SH-SY5Y (cell line): Measurements from ENCODE around the gene EEPD1.

Experiments used
- GATA2 ChIP-seq: IDR thresholded peaks from 2 replicates; pipeline ENCODE4 v1.6.1; 2011; ENCODE audit warnings: mild to moderate bottlenecking, low read depth, low read length
- GATA3 ChIP-seq: IDR thresholded peaks from 2 replicates; pipeline ENCODE4 v1.6.1; 2011; ENCODE audit warnings: low read depth, mild to moderate bottlenecking, low read length, moderate library complexity

The EEPD1 gene

DNA sequence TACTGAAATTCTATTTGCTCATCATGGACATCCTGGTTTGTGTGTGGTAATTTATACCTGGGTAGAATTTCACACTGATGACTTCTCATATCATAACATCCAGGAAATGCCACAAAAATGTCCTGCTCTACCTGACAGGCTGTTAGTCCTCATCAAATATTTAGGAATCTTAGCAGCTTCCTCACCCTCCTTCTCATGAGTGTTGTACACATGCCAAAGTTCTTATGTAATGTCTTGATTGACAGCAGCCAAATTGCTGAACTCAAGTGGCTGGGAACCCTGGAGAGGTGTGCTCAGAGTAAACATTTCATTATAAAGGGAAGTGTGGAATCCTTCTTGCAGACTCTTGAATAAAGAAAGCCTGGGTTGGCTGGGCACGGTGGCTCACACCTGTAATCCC is 8.9 kb downstream of the EEPD1 start:
- TF ChIP-seq GATA2, result no peak
- no peak for TF ChIP-seq GATA3

DNA sequence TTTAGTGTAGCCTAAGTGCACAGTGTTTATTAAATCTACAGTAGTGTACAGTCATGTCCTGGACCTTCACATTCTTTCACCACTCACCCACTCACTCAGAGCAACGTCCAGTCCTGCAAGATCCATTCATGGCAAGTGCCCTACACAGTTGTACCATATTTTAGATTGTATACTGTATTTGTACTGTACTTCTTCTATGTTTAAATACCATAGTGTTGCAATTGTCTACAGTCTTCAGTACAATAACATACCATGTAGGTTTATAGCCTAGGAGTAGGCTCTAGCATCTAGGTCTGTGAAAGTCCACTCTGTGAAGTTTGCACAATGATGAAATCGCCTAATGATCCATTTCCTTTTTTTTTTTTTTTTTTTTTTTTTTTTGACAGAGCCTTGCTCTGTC is 12.0 kb downstream of the EEPD1 start:
- TF ChIP-seq GATA2 (no peak), GATA3 (no peak)

DNA sequence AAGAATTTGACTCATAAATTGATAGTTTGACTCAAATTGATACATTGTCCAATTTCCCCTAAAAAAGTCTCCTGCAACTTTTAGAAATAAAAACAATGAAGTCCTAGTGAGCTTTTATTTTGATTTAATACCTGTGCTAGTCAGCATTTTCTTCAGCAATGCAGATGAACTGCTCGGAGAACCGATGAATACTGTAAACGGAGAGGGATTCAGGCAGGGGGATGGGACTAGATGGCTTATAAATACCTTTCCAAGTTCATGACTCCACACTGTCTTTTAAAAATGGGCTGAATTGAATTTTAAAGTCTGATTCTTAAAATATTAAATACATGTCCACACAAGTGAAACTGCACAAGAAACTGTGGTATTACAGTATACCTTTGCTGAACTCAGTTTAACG is 12.7 kb downstream of the EEPD1 start:
- TF ChIP-seq GATA3 (no peak), GATA2 (no peak)

DNA sequence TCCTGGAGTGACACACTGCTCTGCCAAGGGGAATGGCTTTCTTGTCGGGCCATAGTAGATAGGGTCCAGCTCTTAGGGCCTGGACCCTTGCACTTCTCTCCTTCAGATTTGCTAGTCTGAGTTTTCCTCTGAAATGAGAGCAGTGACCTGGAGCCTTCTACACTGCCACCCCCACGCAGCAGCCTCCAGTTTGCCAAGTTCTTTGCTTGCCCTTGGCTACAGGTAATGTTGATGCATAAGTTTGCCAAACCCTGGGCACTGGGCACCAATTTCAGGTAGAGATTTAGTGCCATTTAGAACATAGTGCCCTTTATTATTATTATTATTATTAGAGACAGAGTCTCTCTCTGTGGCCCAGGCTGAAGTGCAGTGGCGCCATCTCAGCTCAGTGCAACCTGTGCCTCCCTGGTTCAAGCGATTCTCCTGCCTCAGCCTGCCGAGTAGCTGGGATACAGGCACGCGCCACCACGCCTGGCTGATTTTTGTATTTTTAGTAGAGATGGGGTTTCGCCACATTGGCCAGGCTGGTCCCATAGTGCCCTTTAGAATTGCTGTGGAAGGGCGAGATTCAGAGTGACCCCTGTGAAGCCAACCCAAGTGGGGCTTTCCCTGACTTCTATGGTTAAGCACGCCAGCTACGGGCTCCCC is 14.5 kb downstream of the EEPD1 start:
- TF ChIP-seq GATA2, result no peak
- TF ChIP-seq GATA3, result no peak

DNA sequence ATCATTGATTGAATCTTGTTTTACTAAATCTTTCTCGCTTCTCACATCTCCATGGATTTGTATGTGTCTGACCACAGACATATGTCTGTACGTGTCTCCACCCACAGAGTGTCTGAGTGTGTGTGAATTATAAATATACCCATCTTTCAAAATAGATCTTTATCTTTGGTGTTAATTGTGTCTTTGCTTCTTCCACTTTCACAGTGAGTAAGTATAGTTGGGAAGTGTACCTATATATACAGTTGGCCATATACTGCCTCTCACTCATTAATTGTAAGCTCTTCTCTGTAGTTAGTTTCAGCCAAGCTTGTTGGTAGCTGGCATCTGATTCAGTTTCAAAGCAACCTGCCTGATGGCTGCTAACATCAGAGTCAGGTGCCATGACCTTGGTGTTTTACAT is 18.4 kb downstream of the EEPD1 start:
- TF ChIP-seq GATA3 (0 out of 2 replicates have a peak, but pooled peaks have one; percentile 40), GATA2 (no peak)

DNA sequence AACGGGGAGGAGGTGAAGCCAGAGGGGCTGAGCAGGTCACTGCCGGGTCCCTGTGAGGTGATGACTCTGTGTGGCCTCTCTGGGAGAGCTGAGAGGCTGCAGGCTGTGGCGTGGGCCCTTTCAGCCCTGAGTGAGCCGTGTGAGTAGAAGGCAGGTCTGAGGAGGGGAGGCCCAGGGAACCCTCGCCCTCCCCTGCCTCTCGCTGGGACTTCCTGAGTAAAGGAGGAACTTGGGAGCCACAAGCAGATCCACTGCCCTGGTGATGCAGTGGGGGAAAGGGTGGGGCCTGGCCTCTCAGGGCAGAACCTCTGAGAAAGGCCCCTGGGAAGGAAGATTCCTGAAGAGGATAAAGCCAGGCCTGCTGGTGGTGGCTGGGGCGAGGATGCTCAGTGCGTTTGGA is 22.8 kb downstream of the EEPD1 start:
- TF ChIP-seq GATA2, result no peak
- TF ChIP-seq GATA3, result no peak

DNA sequence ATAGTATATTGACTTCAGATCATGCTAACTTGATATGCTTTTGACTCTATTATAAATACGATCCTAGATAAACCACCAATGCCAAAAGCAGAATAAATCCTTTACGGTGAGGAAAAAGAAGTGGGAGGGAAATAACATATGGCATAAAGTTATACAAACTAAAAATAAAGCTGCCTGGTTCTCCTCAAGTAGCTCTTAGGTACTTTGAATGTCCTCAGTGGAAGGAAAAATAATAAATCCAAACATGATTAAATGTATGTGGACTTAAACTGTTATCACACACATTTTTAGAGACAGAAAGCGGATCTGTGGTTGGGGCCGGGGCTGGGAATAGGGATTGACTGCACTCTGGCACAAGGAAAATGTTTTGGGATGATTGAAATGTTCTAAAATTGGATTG is 23.6 kb downstream of the EEPD1 start:
- TF ChIP-seq GATA2, result no peak
- no peak for TF ChIP-seq GATA3

DNA sequence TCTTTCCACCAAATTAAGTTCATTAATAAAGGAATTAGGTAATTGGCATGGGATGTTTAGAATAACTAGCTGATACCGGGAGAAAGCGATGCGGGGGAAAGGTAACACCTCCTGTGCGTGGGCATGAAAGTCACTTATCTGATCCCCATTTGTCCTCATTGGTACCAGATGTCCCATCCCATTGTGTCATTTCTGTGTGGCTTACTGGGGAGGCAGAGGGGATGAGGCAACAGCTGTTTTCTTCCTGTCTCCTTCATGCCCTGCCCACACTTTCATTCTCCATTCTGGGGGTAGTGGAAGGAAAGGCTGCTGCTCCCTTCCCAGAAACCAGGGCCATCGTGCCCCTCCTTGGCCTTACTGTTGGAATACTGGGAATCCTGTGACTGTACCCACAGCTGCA is 27.1 kb downstream of the EEPD1 start:
- TF ChIP-seq GATA2, result peak; percentile 66; the same call in 1 of the 2 replicates
- TF ChIP-seq GATA3, result no peak

DNA sequence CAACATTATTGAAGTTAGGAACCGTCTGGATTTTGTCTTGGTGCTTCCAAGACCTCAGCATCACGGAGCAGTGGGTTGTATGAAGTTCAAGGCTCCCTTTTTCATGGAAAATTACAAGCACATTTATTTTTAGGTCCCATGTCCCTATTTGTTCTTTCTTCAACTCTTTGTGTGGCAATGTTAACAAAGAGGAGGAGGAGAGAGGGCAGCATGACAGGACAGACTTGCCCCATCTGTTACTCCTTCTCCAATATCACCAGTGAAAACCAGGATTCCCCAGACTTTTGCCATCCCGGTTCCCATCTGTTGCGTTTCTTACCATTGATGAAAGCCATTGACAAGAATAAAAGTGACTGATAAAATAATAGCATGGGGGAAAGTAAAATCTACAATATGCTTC is 28.6 kb downstream of the EEPD1 start:
- TF ChIP-seq GATA2 (no peak), GATA3 (no peak)

DNA sequence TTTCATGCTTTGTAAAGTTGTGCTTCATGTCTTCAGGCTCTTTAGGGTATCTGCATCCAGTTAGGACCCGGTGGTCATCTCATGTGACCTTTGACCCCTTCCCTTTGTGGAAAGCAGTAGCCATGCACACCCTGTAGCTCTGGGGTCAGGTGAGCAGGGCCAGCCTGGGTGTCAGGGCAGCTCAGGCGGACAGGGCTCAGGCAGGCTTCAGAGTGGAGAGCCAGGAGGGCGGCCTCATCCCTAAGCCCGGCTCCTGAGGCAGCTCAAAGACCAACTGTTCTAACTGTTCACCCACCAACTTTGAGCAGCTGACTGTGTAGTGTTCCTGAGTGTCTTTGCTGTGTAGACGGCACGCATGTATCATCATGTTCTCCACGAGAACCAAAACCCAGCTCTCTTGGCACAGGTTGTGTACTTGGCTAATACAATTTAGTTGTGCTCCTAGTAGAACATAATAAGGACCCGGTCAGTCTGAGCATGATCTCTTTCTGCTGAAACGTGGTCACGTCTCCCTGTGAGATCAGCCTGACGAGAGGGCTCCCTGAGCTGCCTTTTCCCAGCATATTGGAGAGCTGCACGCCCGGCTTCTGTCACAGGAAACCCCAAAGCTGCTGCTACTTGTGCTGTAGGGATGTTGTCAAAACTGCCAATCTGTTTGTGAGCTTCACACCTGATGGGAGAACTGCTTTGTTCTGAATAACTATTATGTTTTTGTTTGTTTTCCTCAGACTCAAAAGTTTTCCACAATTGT is 30.0 kb downstream of the EEPD1 start:
- no peak for TF ChIP-seq GATA3
- no peak for TF ChIP-seq GATA2

DNA sequence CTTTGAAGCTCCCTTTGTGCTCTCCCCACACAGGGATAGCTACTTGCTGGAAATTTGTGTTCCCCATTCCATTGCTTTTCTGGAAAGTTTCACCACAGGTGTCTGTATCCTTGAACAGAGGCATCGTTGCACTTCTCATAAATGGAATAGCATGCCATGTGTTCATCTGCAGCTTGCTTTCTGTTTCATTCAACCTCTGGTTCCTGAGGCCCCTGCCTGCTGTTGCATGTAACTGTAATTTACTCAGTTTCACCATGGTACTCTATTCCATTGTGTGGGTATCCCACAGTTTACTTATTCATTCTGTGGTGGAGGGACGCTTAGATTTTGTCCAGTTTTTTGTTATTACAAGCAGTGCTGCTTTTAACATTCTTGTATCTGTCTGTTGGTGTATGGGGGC is 32.0 kb downstream of the EEPD1 start:
- TF ChIP-seq GATA2 (no peak), GATA3 (no peak)

DNA sequence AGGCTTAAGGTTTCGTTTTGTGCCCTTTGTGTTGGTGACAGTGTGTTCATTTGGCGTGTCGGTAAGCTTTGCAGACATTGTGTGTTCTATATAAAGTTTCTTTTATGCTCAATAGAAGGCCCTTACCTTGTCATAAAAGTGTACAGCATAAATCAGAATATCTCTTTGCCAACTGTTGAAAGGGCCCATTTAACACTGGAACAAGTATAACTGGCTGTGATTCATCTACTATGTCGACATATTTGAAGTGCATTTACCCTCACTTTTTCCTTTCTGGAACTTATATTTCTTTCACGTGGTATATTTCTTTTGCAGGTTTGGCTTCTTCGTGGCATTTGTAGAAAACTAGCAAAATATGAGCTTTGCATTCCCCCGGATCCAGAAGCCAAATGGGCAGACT is 32.7 kb downstream of the EEPD1 start:
- TF ChIP-seq GATA2 (no peak), GATA3 (no peak)

DNA sequence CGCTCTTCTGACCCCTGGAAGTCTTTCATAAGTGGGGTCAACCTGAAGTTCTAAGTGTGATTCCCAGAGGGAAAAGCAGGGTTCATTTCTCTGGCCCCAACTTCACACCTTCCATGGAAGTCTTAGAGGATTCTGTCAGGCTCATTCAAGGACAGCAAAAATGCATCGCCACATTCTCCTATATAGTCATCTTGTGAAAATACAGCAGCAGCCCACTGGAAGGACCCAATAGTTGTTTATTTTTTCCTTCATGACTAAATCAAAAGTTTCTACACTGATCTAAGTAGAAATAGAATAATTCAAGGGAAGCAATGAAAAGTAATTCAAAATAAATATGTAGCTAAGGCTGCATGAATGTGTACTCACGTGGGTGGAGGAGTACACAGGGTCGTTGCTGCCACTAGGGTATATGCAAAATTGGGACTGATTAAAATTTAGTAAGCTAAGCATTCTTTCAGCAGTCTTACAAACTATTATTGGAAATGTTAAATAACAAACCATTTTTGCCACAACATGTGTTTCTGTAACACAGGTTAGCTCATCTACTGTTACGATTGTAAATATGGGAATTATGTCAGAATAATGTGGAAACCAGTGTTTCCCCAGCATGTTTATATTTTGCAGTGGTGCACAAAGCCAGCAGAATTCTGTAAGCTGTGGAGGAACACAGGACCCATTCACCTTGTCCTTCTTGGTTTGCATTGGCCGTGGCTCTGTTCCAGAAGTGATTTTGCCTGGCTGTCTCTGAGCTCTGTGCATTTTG is 33.5 kb downstream of the EEPD1 start:
- TF ChIP-seq GATA2 (no peak), GATA3 (no peak)

DNA sequence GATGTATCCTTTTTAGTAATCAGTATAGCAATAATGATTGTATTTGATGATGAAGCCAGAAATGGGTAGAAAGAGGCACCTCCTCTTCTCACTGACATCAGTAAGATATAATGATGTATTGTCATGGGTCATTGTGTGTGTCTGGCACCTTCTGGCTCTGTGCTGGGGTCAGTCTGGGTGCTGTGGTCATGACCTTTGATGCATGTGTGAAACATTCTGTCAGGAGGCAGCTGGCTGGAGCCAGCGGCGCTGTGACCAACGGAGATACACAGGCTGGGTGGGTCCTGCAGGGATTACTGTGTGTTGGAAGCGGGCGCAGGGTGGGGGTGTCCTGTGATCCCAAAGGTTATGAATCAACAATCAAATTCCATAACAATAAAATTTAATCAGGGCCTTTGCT is 35.2 kb downstream of the EEPD1 start:
- TF ChIP-seq GATA2 (no peak), GATA3 (no peak)

DNA sequence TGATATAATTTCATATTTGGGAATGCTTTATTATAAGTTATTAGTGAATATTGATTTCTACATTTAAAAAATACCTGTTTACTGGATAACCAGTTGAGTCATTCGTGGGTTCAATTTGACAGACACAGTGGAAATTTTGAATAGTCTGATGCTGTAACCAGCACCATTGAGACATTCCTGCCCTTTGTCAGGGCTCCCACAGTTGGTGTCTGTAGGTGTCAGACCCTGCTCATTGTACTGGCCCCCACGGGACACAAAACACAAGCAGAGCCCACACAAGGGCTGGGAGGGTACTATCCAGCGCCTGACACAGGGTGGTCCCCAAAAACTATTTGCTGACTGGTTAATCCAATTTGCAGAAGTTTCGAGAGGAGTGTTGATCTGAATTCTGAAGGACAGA is 35.9 kb downstream of the EEPD1 start:
- no peak for TF ChIP-seq GATA2
- TF ChIP-seq GATA3, result no peak
